GM23248 (cell line): ENCODE measurements around the gene ATP6V1B1.

ENCODE experiments used
- EZH2 ChIP-seq: fragments of 200-600 bp; sonication (generic); IDR thresholded peaks from 2 replicates; pipeline ENCODE4 v1.6.1; 2018; ENCODE audit warnings: antibody characterized with exemption, mild to moderate bottlenecking; ENCODE audit not compliant: insufficient read depth, poor library complexity, severe bottlenecking
- EZH2phosphoT487 ChIP-seq: fragments of 200-600 bp; sonication (generic); IDR thresholded peaks from 2 replicates; pipeline ENCODE4 v1.6.1; 2018; ENCODE audit warnings: antibody characterized with exemption, moderate library complexity, mild to moderate bottlenecking, low read depth; ENCODE audit not compliant: insufficient read depth

- TF ChIP-seq EZH2phosphoT487 (no peak), EZH2 (no peak)
Measured at GRCh38 chr2:70988151-70988550, 52.5 kb downstream of the ATP6V1B1 start.
